ENCODE measurements around the gene DTNB. TPM values are rescaled to one million over a fixed set of nuclear protein-coding genes. Genes with fewer than 3 reads are reported as not detected.

Gene DTNB
- total RNA-seq, 2 donors from 2014 or later: 4.3 to 4.4 TPM

GRCh38 chr2:25570161-25570845 lies 103.1 kb downstream of the DTNB start:
- Histone ChIP-seq H3K36me3 (no peaks in the 10 kb centered on the region), H3K4me3 (no peak overlapping the region), H3K4me1 (no peaks in the 10 kb centered on the region), H3K27ac (no peak overlapping the region), H3K27me3 (no peaks in the 10 kb centered on the region), H3K9me3 (no peaks in the 10 kb centered on the region)
- no peak for TF ChIP-seq CTCF (IDR thresholded peaks at IDR 0.05)
- DNase-seq (ENCODE audit: low spot score): no peak

- H3K27me3 ChIP-seq: no peaks in the 10 kb centered on the region
- H3K4me3 ChIP-seq: no peak overlapping the region
- peak in 1 of 2 donors; percentile 46 for TF ChIP-seq CTCF (IDR thresholded peaks at IDR 0.05)
- no peaks in the 10 kb centered on the region for H3K9me3 ChIP-seq
- H3K4me1 ChIP-seq: no peaks in the 10 kb centered on the region
- H3K36me3 ChIP-seq: no peaks in the 10 kb centered on the region
- no peak overlapping the region for H3K27ac ChIP-seq
- no peak for DNase-seq (ENCODE audit: low spot score)
Observed at GRCh38 chr2:25567406-25567805, 106.0 kb downstream of the DTNB start.

DNA sequence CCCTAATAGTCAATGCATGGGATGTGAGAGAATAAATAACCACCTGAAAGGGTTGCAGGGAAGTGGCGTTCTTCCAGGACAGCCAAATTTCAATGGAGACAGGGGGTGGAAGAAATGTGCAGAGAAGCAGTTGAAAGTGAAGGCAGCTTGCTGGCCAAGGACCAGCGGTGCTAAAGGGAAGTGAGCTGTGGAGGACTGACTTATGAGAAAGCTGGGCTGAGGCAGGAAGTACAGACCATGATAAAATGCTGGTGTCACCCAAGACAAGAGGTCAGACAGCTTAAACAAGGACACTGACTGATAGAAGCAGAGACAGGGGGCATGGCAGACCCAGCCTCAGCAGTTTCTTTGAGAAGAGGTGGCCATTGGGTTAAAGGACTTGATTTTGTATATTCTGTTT lies 106.7 kb downstream of the DTNB start:
- no peak for DNase-seq (ENCODE audit: low spot score)
- no peak for TF ChIP-seq CTCF (IDR thresholded peaks at IDR 0.05)
- H3K4me1 ChIP-seq: no peaks in the 10 kb centered on the region
- no peaks in the 10 kb centered on the region for H3K9me3 ChIP-seq
- no peak overlapping the region for H3K27ac ChIP-seq
- no peak overlapping the region for H3K4me3 ChIP-seq
- H3K27me3 ChIP-seq: no peaks in the 10 kb centered on the region
- no peaks in the 10 kb centered on the region for H3K36me3 ChIP-seq

DNA sequence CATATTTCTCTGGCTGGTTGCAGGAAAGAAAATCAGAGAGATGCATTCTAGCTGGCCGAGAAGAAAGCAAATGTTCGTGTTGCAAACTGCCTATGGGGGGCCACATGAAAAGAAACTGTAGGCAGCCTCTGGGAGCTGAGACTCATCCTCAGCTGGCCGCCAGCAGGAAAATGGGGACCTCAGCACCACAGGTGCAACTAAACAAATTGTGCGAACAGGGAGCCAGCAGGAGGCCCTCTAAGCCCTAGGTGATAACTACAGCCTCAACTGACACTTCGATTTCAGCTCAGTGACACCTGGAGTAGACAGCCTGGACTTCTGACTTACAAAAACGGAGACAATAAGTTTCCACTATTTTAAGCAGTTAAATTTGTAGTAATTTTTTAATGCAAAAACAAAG lies 107.3 kb downstream of the DTNB start:
- Histone ChIP-seq H3K4me1 (no peaks in the 10 kb centered on the region), H3K4me3 (no peak overlapping the region), H3K9me3 (no peaks in the 10 kb centered on the region), H3K27me3 (no peaks in the 10 kb centered on the region), H3K36me3 (no peaks in the 10 kb centered on the region), H3K27ac (no peak overlapping the region)
- TF ChIP-seq CTCF (IDR thresholded peaks at IDR 0.05): no peak
- DNase-seq (ENCODE audit: low spot score): no peak

- H3K4me1 ChIP-seq: no peaks in the 10 kb centered on the region
- H3K27me3 ChIP-seq: no peaks in the 10 kb centered on the region
- no peaks in the 10 kb centered on the region for H3K36me3 ChIP-seq
- no peaks in the 10 kb centered on the region for H3K9me3 ChIP-seq
- no peak for TF ChIP-seq CTCF (IDR thresholded peaks at IDR 0.05)
- DNase-seq (ENCODE audit: low spot score): no peak
- no peak overlapping the region for H3K27ac ChIP-seq
- no peak overlapping the region for H3K4me3 ChIP-seq
Observed at GRCh38 chr2:25561136-25561850, 112.1 kb downstream of the DTNB start.

Data from right atrium auricular region (tissue), 2 donors.